ENCODE data around the gene GPAM. TPM values are rescaled to one million over a fixed set of nuclear protein-coding genes. Genes with fewer than 3 reads are reported as not detected.
A peak's percentile ranks its signal among the peaks of the same experiment; 100 is the strongest.

GPAM gene
- total and polyA plus RNA-seq, 12 donors: 10.7 to 36.6 (median 20.6) TPM

- intact Hi-C loops (cut with DNase I): loop anchor here in 1 of 10 donors (5.0 kb wide), 1 partner anchor 388 kb away; no protein-coding TSS in a partner anchor
- no peak overlapping the region for H3K27ac ChIP-seq
- H3K4me3 ChIP-seq: no peak overlapping the region
- DNase-seq: peak; percentile 44 to 45
- 23% methylated on average over 11 of the region's 11 CpGs for WGBS, 2 donors
- no peaks in the 10 kb centered on the region for H3K36me3 ChIP-seq
- peak in 7 of 8 donors; percentile 35 to 80 (median 64) for ATAC-seq
- no peaks in the 10 kb centered on the region for H3K9me3 ChIP-seq
- TF ChIP-seq, protein P1, sequence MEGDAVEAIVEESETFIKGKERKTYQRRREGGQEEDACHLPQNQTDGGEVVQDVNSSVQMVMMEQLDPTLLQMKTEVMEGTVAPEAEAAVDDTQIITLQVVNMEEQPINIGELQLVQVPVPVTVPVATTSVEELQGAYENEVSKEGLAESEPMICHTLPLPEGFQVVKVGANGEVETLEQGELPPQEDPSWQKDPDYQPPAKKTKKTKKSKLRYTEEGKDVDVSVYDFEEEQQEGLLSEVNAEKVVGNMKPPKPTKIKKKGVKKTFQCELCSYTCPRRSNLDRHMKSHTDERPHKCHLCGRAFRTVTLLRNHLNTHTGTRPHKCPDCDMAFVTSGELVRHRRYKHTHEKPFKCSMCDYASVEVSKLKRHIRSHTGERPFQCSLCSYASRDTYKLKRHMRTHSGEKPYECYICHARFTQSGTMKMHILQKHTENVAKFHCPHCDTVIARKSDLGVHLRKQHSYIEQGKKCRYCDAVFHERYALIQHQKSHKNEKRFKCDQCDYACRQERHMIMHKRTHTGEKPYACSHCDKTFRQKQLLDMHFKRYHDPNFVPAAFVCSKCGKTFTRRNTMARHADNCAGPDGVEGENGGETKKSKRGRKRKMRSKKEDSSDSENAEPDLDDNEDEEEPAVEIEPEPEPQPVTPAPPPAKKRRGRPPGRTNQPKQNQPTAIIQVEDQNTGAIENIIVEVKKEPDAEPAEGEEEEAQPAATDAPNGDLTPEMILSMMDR (IDR thresholded peaks at IDR 0.05): peak; percentile 54 to 86 (median 77)
- H3K4me1 ChIP-seq: peaks cover 0 to 4% (median 0%) of the 10 kb centered on the region in 9 donors
- no peaks in the 10 kb centered on the region for H3K27me3 ChIP-seq
These were observed 43.2 kb downstream of the GPAM start for GRCh38 chr10:112140110-112140970.

- ATAC-seq (no peak), DNase-seq (no peak)
- intact Hi-C loops (cut with DNase I): loop anchor here in 6 of 10 donors (5.0 to 10.0 kb wide), 4 partner anchors 176 to 1064 kb away; partner anchors contain the start of gene ADRA2A (in 1 of the 6)
- WGBS, 2 donors: 89 to 94% methylated on average over 7 of the region's 7 CpGs
- Histone ChIP-seq H3K36me3 (no peaks in the 10 kb centered on the region), H3K9me3 (no peaks in the 10 kb centered on the region), H3K27ac (no peak overlapping the region), H3K4me1 (peaks cover 0 to 4% (median 0%) of the 10 kb centered on the region in 9 donors), H3K4me3 (no peak overlapping the region), H3K27me3 (no peaks in the 10 kb centered on the region)
- TF ChIP-seq, protein P1 (IDR thresholded peaks at IDR 0.05): no peak
These were observed 44.4 kb downstream of the GPAM start for GRCh38 chr10:112139176-112139575.

GRCh38 chr10:112137154-112137987 lies 46.2 kb downstream of the GPAM start:
- DNase-seq: peak; percentile 54 to 70

More at GRCh38 chr10:112137154-112137987, 46.2 kb downstream of the GPAM start:
- H3K4me1 ChIP-seq: peaks cover 0 to 4% (median 0%) of the 10 kb centered on the region in 9 donors
- no peaks in the 10 kb centered on the region for H3K9me3 ChIP-seq
- no peaks in the 10 kb centered on the region for H3K36me3 ChIP-seq
- no peak overlapping the region for H3K4me3 ChIP-seq
- H3K27ac ChIP-seq: no peak overlapping the region
- peak; percentile 54 to 77 (median 67) for ATAC-seq
- intact Hi-C loops (cut with DNase I): loop anchor here in 6 of 10 donors (5.0 to 10.0 kb wide), 4 partner anchors 177 to 1063 kb away; partner anchors contain the start of gene ADRA2A (in 1 of the 6)
- TF ChIP-seq, protein P1 (IDR thresholded peaks at IDR 0.05): peak; percentile 66 to 93 (median 87)
- no peaks in the 10 kb centered on the region for H3K27me3 ChIP-seq
- 54 to 59% methylated on average over 12 to 13 of the region's 13 CpGs for WGBS, 2 donors
